ENCODE data around the gene CDK6. TPM values are rescaled to one million over a fixed set of nuclear protein-coding genes. Genes with fewer than 3 reads are reported as not detected.
"Not testable (repeated sequence)": the region's sequence is repeated elsewhere in the genome, so short reads cannot be mapped to it uniquely, and the experiment has no call there.

The CDK6 gene
- total RNA-seq, 1 experiment from 2014 or later = 38.7 TPM

- H3K27me3 ChIP-seq (ENCODE audit: low read length) = no peaks in the 10 kb centered on the region
- DNase-seq (no peak), ATAC-seq (no peak)
- H3K9ac ChIP-seq (ENCODE audit: low read length) = no peak overlapping the region
- H3K36me3 ChIP-seq (ENCODE audit: low read depth, low read length) = peaks cover under 1% of the 10 kb centered on the region; the same call in 1 of the 2 replicates
- ChIA-PET CTCF (interaction anchor here (0.5 kb wide), 1 partner anchor 18 kb away, joined by 8 read pairs; no protein-coding TSS in a partner anchor), POLR2A (ENCODE audit: unreplicated experiment) (interaction anchor here (0.6 kb wide), 1 partner anchor 80 kb away, joined by 3 read pairs; the partner anchor contains the start of genes PEX1 and RBM48)
- H3K27ac ChIP-seq (ENCODE audit: low read length) = no peak overlapping the region
- no peaks in the 10 kb centered on the region for H3F3A ChIP-seq (ENCODE audit: low read length, unreplicated experiment)
- H3K9me2 ChIP-seq (replicated peaks; ENCODE audit: low read length) = no peaks in the 10 kb centered on the region
- H3K79me2 ChIP-seq (ENCODE audit: low read length) = no peaks in the 10 kb centered on the region
- H4K20me1 ChIP-seq (ENCODE audit: low read length) = no peaks in the 10 kb centered on the region
- H3K9me3 ChIP-seq (ENCODE audit: low read length) = no peaks in the 10 kb centered on the region
- H2AFZ ChIP-seq (ENCODE audit: low read length) = no peak overlapping the region
- H3K4me3 ChIP-seq (ENCODE audit: low read length) = no peak overlapping the region
- intact Hi-C loops (cut with micrococcal nuclease) = no loop called here
- no peaks in the 10 kb centered on the region for H3K4me1 ChIP-seq (ENCODE audit: insufficient read depth, low read length)
- no TSS peak for BruUV-seq (replicated peaks)
- TF ChIP-seq EZH2phosphoT487 (IDR thresholded peaks at IDR 0.05; ENCODE audit: borderline replicate concordance, low read length) (no peak), EZH2 (IDR thresholded peaks at IDR 0.05; ENCODE audit: low read length, unreplicated experiment) (no peak)
- TF ChIP-seq, protein P1, sequence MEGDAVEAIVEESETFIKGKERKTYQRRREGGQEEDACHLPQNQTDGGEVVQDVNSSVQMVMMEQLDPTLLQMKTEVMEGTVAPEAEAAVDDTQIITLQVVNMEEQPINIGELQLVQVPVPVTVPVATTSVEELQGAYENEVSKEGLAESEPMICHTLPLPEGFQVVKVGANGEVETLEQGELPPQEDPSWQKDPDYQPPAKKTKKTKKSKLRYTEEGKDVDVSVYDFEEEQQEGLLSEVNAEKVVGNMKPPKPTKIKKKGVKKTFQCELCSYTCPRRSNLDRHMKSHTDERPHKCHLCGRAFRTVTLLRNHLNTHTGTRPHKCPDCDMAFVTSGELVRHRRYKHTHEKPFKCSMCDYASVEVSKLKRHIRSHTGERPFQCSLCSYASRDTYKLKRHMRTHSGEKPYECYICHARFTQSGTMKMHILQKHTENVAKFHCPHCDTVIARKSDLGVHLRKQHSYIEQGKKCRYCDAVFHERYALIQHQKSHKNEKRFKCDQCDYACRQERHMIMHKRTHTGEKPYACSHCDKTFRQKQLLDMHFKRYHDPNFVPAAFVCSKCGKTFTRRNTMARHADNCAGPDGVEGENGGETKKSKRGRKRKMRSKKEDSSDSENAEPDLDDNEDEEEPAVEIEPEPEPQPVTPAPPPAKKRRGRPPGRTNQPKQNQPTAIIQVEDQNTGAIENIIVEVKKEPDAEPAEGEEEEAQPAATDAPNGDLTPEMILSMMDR (conservative IDR thresholded peaks at IDR 0.05; ENCODE audit: low read depth, low read length) = no peak
- H3K4me2 ChIP-seq (ENCODE audit: low read length) = no peak overlapping the region
These were observed 227.7 kb downstream of the CDK6 start for GRCh38 chr7:92608380-92609322.

DNA sequence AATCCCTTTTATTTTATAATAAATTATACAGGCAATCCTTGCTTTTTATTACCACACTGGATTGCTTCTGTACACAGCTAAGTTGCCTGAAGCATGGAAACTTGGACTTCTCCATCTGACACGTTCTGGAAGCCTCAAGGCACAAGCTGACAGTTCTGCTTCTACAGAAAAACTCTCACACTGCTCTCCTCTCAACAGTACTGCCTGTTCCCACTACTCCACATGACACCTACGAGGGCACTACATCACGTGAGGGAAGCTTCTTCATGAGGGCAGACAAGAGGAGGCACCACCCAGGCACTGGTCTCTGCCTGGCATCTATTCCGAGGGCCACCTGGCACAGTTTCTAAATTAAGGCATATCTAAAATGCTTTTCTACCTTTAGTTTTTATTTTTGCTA is 229.4 kb downstream of the CDK6 start:
- Histone ChIP-seq H3K36me3 (ENCODE audit: low read depth, low read length) (no peaks in the 10 kb centered on the region), H3K27me3 (ENCODE audit: low read length) (no peaks in the 10 kb centered on the region), H3K4me3 (ENCODE audit: low read length) (no peak overlapping the region), H3K4me1 (ENCODE audit: insufficient read depth, low read length) (no peaks in the 10 kb centered on the region), H3K9me3 (ENCODE audit: low read length) (no peaks in the 10 kb centered on the region), H3F3A (ENCODE audit: low read length, unreplicated experiment) (no peaks in the 10 kb centered on the region), H4K20me1 (ENCODE audit: low read length) (no peaks in the 10 kb centered on the region), H3K4me2 (ENCODE audit: low read length) (no peak overlapping the region), H3K79me2 (ENCODE audit: low read length) (no peaks in the 10 kb centered on the region), H3K9ac (ENCODE audit: low read length) (no peak overlapping the region), H2AFZ (ENCODE audit: low read length) (no peak overlapping the region), H3K9me2 (replicated peaks; ENCODE audit: low read length) (no peaks in the 10 kb centered on the region), H3K27ac (ENCODE audit: low read length) (no peak overlapping the region)
- no peak for TF ChIP-seq EZH2 (IDR thresholded peaks at IDR 0.05; ENCODE audit: low read length, unreplicated experiment)
- TF ChIP-seq EZH2phosphoT487 (IDR thresholded peaks at IDR 0.05; ENCODE audit: borderline replicate concordance, low read length) = no peak
- TF ChIP-seq, protein P1 (conservative IDR thresholded peaks at IDR 0.05; ENCODE audit: low read depth, low read length) = no peak
- intact Hi-C loops (cut with micrococcal nuclease) = no loop called here
- ChIA-PET POLR2A (ENCODE audit: unreplicated experiment) (no interaction called here), CTCF (no interaction called here)
- no peak for ATAC-seq
- no TSS peak for BruUV-seq (replicated peaks)
- DNase-seq = no peak

DNA sequence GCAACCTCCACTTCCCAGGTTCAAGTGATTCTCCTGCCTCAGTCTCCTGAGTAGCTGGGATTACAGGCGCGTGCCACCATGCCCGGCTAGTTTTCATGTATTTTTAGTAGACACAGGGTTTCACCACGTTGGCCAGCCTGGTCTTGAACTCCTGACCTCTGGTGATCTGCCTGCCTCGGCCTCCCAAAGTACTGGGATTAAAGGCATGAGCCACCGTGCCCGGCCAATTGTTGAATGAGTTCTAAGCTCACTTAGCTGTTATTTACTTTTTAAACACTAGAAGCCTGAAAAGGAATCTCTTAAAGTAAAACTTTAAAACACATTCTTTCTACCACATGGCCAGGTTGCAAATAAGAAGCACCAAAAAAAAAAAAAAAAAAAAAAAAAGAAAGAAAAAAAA is 231.9 kb downstream of the CDK6 start:
- CTCF ChIA-PET; DNase-seq; H4K20me1 ChIP-seq (ENCODE audit: low read length); H3K27ac ChIP-seq (ENCODE audit: low read length); intact Hi-C loops (cut with micrococcal nuclease); H2AFZ ChIP-seq (ENCODE audit: low read length); H3K4me1 ChIP-seq (ENCODE audit: insufficient read depth, low read length); H3K27me3 ChIP-seq (ENCODE audit: low read length); H3K4me3 ChIP-seq (ENCODE audit: low read length); H3F3A ChIP-seq (ENCODE audit: low read length, unreplicated experiment); H3K79me2 ChIP-seq (ENCODE audit: low read length); H3K36me3 ChIP-seq (ENCODE audit: low read depth, low read length); POLR2A ChIA-PET (ENCODE audit: unreplicated experiment); H3K9me3 ChIP-seq (ENCODE audit: low read length); H3K4me2 ChIP-seq (ENCODE audit: low read length); H3K9ac ChIP-seq (ENCODE audit: low read length); H3K9me2 ChIP-seq (replicated peaks; ENCODE audit: low read length); ATAC-seq; BruUV-seq (replicated peaks): not testable (repeated sequence)
